OCI-M2 (cell line): ENCODE results near the gene DECR2.
A peak's percentile ranks its signal among the peaks of the same experiment; 100 is the strongest.

Experiments used
- DNase-seq: peaks from one replicate; lab custom pipeline; 2025; ENCODE audit not compliant: unreplicated experiment; lab: John Stamatoyannopoulos, UW

DECR2 gene

GRCh38 chr16:378821-379182 lies 22.9 kb upstream of the DECR2 start:
- DNase-seq, result no peak

GRCh38 chr16:379183-379960 lies 22.3 kb upstream of the DECR2 start:
- no peak for DNase-seq

GRCh38 chr16:379961-380761 lies 21.5 kb upstream of the DECR2 start:
- DNase-seq, result no peak

DNA sequence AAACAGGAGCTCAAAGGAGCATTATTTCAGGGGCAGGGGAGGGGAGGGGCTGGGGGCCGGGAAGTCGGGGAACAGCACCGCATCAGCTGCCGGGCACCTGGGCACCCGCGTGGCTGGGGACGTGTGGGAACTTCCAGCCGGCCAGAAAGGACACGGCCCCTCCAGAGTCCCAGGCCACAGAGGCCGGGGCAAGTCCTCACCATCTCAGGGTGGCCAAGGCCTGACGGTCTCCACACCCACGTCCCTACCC lies 21.0 kb upstream of the DECR2 start:
- DNase-seq, result no peak

DNA sequence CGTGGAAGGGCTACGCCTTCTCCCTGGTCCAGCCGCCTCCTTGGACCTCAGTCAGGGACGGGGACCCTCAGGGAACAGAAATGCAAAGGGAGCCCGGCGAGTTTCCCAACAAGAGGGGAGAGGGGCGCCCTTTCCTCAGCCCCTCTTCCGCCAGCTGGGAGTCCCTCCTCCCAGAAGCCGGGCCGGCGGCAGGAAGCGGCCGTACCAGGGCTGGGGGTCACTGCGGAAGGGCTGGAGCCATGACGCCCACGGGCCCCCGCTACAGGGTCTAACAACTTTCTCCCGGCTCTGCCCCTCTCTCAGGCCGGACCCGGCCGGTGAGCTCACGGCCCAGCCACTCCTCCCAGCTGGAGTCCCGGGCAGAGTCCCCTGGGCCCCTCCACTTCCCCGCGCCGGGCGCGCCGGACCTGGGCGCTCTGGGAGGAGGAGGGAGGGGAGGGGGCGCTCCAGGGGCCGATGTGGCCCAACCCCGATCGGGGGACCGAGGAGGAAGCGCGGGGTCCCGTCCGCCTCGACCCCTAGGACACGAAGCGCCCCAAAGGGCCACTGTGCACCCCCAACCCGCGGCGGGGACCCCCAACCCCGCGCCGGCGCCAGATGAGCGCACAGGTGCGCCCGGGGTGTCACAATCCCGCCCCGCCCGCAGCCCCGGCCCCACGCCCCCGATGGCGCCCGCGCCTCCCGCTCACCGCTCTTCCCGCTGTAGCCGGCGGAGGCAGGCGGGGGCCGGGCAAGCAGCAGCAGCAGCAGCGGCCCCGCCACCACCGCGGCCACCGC lies 20.5 kb upstream of the DECR2 start:
- no peak for DNase-seq

DNA sequence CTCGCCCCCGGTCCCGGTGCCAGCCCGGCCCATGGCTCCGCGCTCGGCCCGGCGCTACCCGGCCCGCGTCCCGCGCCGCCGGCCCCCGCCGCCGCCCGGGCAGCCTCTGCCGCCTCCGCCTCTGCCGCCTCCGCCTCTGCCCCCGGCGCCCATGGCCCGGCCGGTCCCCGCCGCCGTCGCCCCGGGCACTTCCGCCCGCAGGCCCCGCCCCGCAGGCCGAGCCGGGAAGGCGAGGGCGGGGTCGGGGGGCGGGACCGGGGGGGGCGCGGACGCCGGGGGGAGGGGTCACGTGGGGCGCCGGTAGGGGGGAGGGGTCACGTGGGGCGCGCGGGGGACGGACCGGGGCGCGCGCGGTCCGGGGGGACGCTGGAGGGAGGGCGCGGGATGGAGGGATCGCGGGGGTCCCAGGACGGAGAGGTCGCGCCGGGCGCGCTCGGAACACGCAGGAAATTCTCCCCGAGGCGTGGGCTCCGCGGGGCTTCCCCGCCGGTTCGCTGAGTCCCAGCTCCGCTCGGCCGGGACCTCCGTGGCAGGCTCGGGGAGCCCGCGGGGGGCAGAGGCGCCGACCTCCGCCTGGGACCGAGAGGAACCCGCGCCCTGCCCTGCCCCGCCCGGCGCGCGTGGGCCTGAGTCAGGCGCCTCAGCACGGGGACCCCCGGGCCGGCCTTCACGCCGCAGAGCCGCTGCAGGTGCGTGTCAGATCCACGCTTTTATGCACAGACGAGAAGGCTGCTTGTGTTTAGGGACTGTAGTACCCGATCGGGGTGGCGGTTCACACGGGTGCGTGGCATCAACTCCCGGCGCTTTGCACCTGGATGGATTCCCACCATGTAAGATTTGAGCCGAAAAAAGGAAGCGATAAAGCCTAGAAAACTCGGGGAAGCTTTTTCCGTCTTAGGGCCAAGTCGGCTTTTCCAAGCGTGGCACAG lies 19.6 kb upstream of the DECR2 start, which contains the start of gene PGAP6:
Gene PGAP6, minus strand, starts transcription at position 190 of the 929 bp plus-strand sequence. Its CDS starts 157 bp downstream, at position 33.
- DNase-seq, result no peak

- no peak for DNase-seq
Observed at GRCh38 chr16:383326-384051, 18.2 kb upstream of the DECR2 start.

DNA sequence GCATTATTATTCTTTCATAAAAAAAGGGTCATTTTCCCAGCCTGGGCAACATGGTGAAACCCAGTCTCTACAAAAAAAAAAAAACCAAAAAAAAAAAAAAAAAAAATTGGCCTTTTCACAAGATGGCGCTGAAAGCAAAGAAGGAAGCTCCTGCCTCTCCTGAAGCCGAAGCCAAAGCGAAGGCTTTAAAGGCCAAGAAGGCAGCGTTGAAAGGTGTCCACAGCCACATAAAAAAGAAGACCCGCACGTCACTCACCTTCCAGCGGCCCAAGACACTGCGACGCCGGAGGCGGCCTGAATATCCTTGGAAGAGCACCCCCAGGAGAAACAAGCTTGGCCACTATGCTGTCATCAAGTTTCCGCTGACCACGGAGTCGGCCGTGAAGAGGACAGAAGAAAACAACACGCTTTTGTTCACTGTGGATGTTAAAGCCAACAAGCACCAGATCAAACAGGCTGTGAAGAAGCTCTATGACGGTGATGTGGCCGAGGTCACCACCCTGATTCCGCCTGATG lies 15.0 kb upstream of the DECR2 start:
- DNase-seq, result no peak

DNA sequence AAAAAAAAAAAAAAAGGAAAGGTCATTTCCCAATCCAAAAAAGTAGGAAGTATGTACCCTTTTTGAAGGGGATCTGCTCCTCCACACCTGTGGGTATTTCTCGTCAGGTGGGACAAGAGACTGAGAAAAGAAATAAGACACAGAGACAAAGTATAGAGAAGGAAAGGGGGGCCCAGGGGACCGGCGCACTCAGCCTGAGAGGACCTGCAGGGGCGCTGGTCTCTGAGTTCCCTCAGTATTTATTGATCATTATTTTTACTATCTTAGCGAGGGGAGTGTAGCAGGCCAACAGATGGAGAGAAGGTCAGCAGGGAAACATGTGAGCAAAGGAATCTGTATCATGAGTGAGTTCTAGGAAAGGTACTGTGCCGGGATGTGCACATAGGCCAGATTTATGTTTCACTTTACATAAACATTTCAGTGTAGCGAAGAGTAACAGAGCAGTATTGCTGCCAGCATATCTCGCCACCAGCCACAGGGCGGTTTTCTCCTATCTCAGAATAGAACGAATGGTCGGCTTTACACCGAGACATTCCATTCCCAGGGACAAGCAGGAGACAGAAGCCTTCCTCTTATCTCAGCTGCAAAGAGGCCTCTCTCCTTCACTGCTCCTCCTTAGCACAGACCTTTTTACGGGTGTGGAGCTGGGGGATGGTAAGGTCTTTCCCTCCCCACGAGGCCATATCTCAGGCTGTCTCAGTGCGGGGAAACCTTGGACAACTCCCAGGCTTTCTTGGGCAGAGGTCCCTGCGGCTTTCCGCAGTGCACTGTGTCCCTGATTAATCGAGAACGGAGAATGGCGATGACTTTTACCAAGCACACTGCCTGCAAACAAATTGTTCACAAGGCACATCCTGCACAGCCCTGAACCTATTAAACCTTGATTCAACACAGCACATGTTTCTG lies 13.7 kb upstream of the DECR2 start:
- peak; percentile 14 for DNase-seq

- DNase-seq, result no peak
Observed at GRCh38 chr16:389352-389751, 12.3 kb upstream of the DECR2 start.

DNA sequence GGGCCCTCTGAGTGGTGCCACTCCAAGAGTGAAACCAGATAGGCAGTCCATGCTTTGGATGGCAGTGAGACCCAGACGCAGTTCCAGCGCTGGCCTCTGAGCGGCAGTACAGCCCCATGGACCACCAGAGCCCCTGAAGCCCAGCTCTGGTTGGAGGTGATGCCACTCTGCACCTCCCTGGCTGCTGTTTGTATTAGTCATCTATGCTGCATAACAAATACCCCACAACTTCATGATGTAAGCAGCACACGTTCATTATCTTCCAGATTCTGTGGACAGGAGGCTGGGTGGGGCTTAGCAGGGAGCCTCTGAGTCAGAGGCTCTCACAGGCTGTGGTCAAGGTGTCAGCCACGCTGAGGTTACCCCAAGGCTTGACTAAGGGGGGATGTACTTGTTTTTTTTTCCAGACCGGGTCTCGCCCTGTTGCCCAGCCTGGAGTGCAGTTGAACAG lies 9.8 kb upstream of the DECR2 start:
- no peak for DNase-seq

DNA sequence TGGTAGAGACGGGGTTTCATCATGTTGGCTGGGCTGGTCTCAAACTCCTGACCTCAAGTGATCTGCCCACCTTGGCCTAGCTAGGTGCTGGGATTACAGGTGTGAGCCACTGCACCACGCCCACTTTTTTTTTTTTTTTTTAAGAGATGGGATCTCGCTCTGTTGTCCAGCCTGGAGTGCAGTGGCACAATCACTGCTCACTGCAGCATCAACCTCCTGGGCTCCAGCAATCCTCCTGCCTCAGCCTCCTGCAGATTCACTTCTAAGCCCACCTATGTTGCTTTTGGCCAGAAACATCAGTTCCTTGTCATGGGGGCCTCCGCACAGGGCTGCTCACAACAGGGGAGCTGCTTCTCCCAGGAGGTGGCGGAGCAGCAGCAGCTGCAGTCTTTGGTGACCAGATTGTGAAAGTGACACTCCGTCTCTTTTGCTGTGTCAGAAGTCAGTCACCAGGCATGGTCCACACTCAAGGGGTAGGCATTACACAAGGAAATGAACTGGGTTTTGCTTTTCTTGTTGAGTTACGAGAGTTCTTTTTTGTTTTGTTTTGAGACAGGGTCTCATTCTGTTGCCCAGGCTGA lies 9.1 kb upstream of the DECR2 start:
- DNase-seq, result no peak

GRCh38 chr16:396199-396598 lies 5.5 kb upstream of the DECR2 start:
- DNase-seq, result no peak

DNA sequence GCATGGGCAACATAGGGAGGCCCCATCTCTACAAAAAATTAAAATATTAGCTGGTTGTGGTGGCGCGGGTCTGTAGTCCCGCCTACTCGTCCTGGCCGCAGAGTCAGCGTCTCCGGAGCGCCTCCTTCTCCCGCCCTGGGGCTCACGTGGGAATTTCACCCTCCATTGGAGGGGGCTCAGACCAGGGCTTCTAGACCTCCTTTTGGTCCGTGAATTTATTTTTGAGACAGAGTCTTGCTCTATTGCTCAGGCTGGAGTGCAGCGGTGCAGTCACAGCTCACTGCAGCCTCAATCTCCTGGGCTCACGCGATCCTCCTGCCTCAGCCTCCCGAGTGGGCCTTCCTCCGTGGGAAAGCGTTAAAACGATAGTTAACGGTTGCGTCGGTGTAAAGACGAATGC lies 5.1 kb upstream of the DECR2 start:
- DNase-seq, result no peak

- no peak for DNase-seq
Observed at GRCh38 chr16:397135-397661, 4.5 kb upstream of the DECR2 start, which contains the start of gene NME4. TSS of gene NME4 (plus strand) at chr16:397199. CDS start at chr16:397223, 24 bp downstream.

DNA sequence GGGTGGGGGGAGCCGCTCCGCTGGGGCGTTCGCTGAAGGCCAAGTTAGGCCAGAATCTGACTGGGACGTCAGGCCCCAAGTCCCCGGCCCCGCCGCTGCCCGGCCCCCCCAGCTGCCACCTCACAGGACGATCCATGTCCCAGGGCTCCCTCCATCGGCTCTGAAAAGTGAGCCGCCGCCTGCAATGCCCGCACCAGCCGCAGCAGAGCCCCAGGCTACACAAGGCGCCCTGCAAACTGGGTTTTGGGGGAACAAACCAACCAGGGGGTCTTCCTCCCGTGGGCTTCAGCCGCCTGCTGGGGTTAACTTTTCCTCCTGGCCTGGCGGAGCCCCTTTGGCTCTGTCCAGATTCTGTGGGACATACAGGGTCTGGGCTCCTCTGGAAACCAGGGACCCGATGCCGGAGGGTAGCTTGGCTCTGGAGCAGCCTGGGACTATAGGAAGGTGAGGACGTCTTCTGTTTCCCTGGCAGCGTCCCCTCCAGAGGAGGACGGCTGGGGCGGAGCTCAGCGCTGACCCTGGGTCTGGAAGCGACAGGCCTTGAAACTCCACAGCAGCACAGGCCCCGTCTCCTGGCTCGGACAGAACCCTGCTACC lies 3.9 kb upstream of the DECR2 start:
- no peak for DNase-seq

GRCh38 chr16:398561-399339 lies 2.9 kb upstream of the DECR2 start:
- no peak for DNase-seq
